GM10266 (cell line): ENCODE measurements around the gene RBM14.
"Not testable (repeated sequence)": the region's sequence is repeated elsewhere in the genome, so short reads cannot be mapped to it uniquely, and the experiment has no call there.

Experiments
- DNase-seq: peaks from one replicate; pipeline ENCODE4 v3.0.0; 2012; ENCODE audit errors: extremely low spot score
- CTCF ChIP-seq: IDR thresholded peaks from 2 replicates; pipeline ENCODE4 v1.5.1; 2012; ENCODE audit warnings: mild to moderate bottlenecking, low read depth; ENCODE audit not compliant: control insufficient read depth, insufficient read depth; ENCODE audit errors: missing control alignments

Gene RBM14

GRCh38 chr11:66638177-66639065 lies 22.0 kb downstream of the RBM14 start, which contains the start of gene RBM4:
RBM4 (plus strand) TSS chr11:66638703; CDS start chr11:66639712, 1,009 bp downstream.
- DNase-seq, result peak; percentile 96
- no peak for TF ChIP-seq CTCF

GRCh38 chr11:66639066-66639813 lies 22.8 kb downstream of the RBM14 start:
- TF ChIP-seq CTCF, result no peak
- no peak for DNase-seq

- DNase-seq, result not testable (repeated sequence)
These were observed 23.4 kb downstream of the RBM14 start for GRCh38 chr11:66639814-66640340.

- no peak for TF ChIP-seq CTCF
- DNase-seq, result no peak
These were observed 25.4 kb downstream of the RBM14 start for GRCh38 chr11:66641834-66642233.

- no peak for TF ChIP-seq CTCF
- DNase-seq, result no peak
These were observed 27.5 kb downstream of the RBM14 start for GRCh38 chr11:66643745-66644437.

GRCh38 chr11:66646828-66647227 lies 30.4 kb downstream of the RBM14 start:
- TF ChIP-seq CTCF, result no peak
- no peak for DNase-seq

GRCh38 chr11:66649903-66650302 lies 33.5 kb downstream of the RBM14 start:
- TF ChIP-seq CTCF, result no peak
- no peak for DNase-seq
